OCI-LY1 (cell line): ENCODE data around the gene PEF1.
"Not testable (repeated sequence)": the region's sequence is repeated elsewhere in the genome, so short reads cannot be mapped to it uniquely, and the experiment has no call there.

Experiments used
- H2AFZ ChIP-seq: fragments of 200-600 bp; sonication (generic), shearing (Covaris generic); 2 replicates; pipeline ENCODE4 v1.6.0; 2014; ENCODE audit warnings: antibody characterized with exemption, mild to moderate bottlenecking, low read length
- H3F3A ChIP-seq: fragments of 200-600 bp; sonication (generic), shearing (Covaris generic); 2 replicates; pipeline ENCODE4 v1.6.0; 2014; ENCODE audit warnings: mild to moderate bottlenecking, antibody characterized with exemption, low read length, moderate library complexity; ENCODE audit not compliant: insufficient read depth
- H3K27ac ChIP-seq: fragments of 200-600 bp; sonication (generic); 2 replicates; pipeline ENCODE4 v1.5.1; 2014; ENCODE audit warnings: low read length, mixed run types, mild to moderate bottlenecking, low read depth; ENCODE audit not compliant: poor library complexity, severe bottlenecking
- H3K27me3 ChIP-seq: fragments of 200-600 bp; sonication (generic); 2 replicates; pipeline ENCODE4 v1.6.0; 2014; ENCODE audit warnings: antibody characterized with exemption, mild to moderate bottlenecking, low read length, moderate library complexity; ENCODE audit not compliant: insufficient read depth
- H3K36me3 ChIP-seq: fragments of 200-600 bp; sonication (generic); 2 replicates; pipeline ENCODE4 v1.6.1; 2014; ENCODE audit warnings: mild to moderate bottlenecking, antibody characterized with exemption, low read length, moderate library complexity, mixed read lengths; ENCODE audit not compliant: insufficient read depth
- H3K4me1 ChIP-seq: fragments of 200-600 bp; sonication (generic); 2 replicates; pipeline ENCODE4 v1.5.1; 2014; ENCODE audit warnings: mild to moderate bottlenecking, low read length, moderate library complexity; ENCODE audit not compliant: insufficient read depth, severe bottlenecking
- H3K4me2 ChIP-seq: fragments of 200-600 bp; sonication (generic), shearing (Covaris generic); 2 replicates; pipeline ENCODE4 v1.6.1; 2014; ENCODE audit warnings: low read length
- H3K4me3 ChIP-seq: fragments of 200-600 bp; sonication (generic); 2 replicates; pipeline ENCODE4 v1.5.1; 2014; ENCODE audit warnings: low read length, low read depth, mild to moderate bottlenecking, mixed read lengths; ENCODE audit not compliant: poor library complexity, severe bottlenecking
- H3K79me2 ChIP-seq: fragments of 200-600 bp; shearing (Covaris generic); 2 replicates; pipeline ENCODE4 v1.6.1; 2016; ENCODE audit warnings: mixed run types, low read length, mixed read lengths; ENCODE audit not compliant: insufficient read depth
- H3K9ac ChIP-seq: fragments of 200-600 bp; sonication (generic), shearing (Covaris generic); 2 replicates; pipeline ENCODE4 v1.6.1; 2014; ENCODE audit warnings: mild to moderate bottlenecking, low read length, mixed read lengths
- H3K9me2 ChIP-seq: fragments of 200-600 bp; sonication (generic), shearing (Covaris generic); 2 replicates; pipeline ENCODE4 v1.6.1; 2014; ENCODE audit warnings: low read depth, mild to moderate bottlenecking, low read length, mixed read lengths
- H3K9me3 ChIP-seq: fragments of 200-600 bp; shearing (Covaris generic); 2 replicates; pipeline ENCODE4 v1.6.1; 2014; ENCODE audit warnings: low read length, mixed read lengths
- H4K20me1 ChIP-seq: fragments of 200-600 bp; sonication (generic), shearing (Covaris generic); 2 replicates; pipeline ENCODE4 v1.6.0; 2016; ENCODE audit warnings: mild to moderate bottlenecking, low read length; ENCODE audit not compliant: insufficient read depth
- CTCF ChIP-seq: fragments of 200-600 bp; sonication (generic), shearing (Covaris generic); IDR thresholded peaks from 2 replicates; pipeline ENCODE4 v1.5.1; 2017; ENCODE audit warnings: mild to moderate bottlenecking, antibody characterized with exemption, low read length, moderate library complexity, mixed read lengths
- EZH2 ChIP-seq: fragments of 200-600 bp; sonication (generic), shearing (Covaris generic); IDR thresholded peaks from 2 replicates; pipeline ENCODE4 v1.8.0; 2017; ENCODE audit warnings: borderline replicate concordance, mixed run types, mild to moderate bottlenecking, antibody characterized with exemption, low read length, moderate library complexity, mixed read lengths

The PEF1 gene

DNA sequence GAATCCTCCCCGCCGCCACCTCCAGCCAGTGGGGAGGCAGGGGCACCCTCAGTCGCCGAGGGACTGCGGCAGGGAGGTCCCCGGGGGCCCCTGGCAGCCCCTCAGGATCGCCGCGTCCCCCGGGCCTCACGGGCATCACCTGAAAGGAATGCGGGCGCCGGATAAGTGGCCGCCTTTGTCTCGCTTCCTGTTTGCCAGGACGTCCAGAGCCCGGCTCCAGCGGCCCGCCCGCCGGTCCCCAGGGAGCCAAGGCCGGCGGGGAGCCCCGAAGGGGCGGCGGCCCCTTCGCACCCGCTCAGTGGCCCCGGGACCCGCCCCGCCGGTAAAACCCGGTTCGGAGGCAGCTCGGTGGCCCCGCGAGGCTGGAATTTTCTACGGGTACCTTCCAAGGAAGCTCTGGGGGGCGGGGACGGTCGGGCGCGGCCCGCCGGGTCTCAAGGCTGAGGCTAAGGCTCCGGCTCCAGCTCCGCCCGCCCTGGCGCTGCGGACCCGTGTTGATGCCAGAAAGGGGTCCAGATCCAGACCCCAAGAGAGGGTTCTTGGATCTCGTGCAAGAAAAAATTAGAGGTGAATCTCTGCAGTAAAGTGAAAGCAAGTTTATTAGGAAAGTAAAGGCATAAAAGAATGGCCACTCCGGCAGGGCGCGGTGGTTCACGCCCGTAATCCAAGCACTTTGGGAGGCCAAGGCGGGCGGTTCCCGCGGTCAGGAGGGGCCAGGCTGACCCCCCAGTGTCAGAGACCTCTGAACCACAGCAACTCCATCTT lies 55.7 kb downstream of the PEF1 start:
- Histone ChIP-seq H3K36me3 (no peaks in the 10 kb centered on the region), H3K9ac (no peak overlapping the region), H3F3A (no peaks in the 10 kb centered on the region), H2AFZ (no peak overlapping the region), H4K20me1 (no peaks in the 10 kb centered on the region), H3K79me2 (no peaks in the 10 kb centered on the region), H3K4me1 (no peaks in the 10 kb centered on the region), H3K4me2 (no peak overlapping the region), H3K27ac (no peak overlapping the region), H3K9me2 (no peaks in the 10 kb centered on the region), H3K9me3 (no peaks in the 10 kb centered on the region), H3K4me3 (no peak overlapping the region), H3K27me3 (peaks cover 4% of the 10 kb centered on the region; the same call in 1 of the 2 replicates)
- TF ChIP-seq EZH2 (no peak), CTCF (no peak)

GRCh38 chr1:31587720-31588423 lies 56.8 kb downstream of the PEF1 start:
- Histone ChIP-seq H3F3A (no peaks in the 10 kb centered on the region), H3K79me2 (no peaks in the 10 kb centered on the region), H3K27ac (no peak overlapping the region)

GRCh38 chr1:31587328-31587699 lies 57.4 kb downstream of the PEF1 start:
- not testable (repeated sequence) for H3K9me2 ChIP-seq, H3K36me3 ChIP-seq, H3K4me1 ChIP-seq, H3K27me3 ChIP-seq, H3K9me3 ChIP-seq, H3K9ac ChIP-seq, H2AFZ ChIP-seq, H3K4me3 ChIP-seq, H3F3A ChIP-seq, H3K27ac ChIP-seq, H3K4me2 ChIP-seq, H4K20me1 ChIP-seq, H3K79me2 ChIP-seq

More at GRCh38 chr1:31587720-31588423, 56.8 kb downstream of the PEF1 start:
- no peak overlapping the region for H3K9ac ChIP-seq
- H3K4me3 ChIP-seq: no peak overlapping the region
- H3K27me3 ChIP-seq: peaks cover 4% of the 10 kb centered on the region; the same call in 1 of the 2 replicates
- H2AFZ ChIP-seq: no peak overlapping the region
- TF ChIP-seq EZH2: no peak
- TF ChIP-seq CTCF: peak; percentile 72
- H3K9me3 ChIP-seq: no peaks in the 10 kb centered on the region
- H3K4me1 ChIP-seq: no peaks in the 10 kb centered on the region
- H4K20me1 ChIP-seq: no peaks in the 10 kb centered on the region
- H3K4me2 ChIP-seq: no peak overlapping the region
- H3K36me3 ChIP-seq: no peaks in the 10 kb centered on the region
- H3K9me2 ChIP-seq: no peaks in the 10 kb centered on the region
